ENCODE measurements around the gene APBA2.

APBA2 gene

DNA sequence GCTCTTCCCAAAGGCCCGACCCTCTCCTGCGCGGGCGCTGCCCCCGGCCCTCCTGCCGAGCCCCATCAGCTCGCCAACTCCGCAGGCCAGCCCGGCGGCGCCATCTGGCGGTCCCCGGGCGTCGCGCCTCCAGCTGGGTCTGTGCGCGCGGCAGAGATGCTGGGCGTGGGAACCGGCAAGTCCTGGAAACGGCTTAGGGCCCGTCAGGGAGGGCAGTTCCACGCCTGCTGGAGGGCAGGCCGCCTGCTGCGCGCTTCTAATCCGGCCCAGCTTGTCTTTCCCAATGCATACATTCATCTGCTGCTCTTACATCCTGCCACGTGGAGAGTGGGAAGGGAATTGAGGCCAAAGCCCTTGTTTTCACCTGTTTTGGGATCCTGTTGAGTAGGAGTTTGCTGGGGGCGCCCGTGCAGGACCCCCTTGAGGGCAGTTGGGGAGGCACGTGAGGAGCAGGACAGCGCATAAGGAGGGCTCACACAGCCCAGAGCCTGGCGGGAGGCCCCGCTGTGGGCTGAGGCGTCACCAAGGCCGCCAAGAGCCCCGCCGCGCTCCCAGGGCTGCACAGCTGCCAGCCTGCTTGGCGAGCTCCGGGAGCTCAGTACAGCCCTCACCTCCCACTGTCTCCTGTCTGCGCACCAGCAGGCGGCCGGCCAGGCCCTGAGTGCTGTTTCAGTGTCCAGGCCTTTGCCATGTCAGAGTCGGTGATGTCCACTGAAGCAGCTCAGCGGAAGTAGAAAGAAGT, 218.2 kb downstream of the APBA2 start:
- no peak for DNase-seq (ENCODE audit: low read depth in 2 of 2)

DNA sequence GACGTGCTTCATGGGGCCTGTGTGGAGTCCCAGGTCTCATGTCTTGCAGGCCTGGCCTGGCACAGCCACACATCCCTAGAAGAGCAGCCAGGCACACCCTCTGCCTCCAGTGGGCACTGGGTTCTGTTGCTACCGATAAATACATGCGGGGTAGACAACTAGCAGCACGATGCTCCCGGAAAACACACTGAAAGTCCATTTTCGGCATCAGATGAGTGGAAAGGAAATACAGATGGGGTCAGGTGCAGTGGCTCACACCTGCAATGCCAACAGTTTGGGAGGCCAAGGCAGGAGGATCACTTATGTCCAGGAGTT, 218.7 kb downstream of the APBA2 start:
- no peak for DNase-seq (ENCODE audit: low read depth in 2 of 2)

DNA sequence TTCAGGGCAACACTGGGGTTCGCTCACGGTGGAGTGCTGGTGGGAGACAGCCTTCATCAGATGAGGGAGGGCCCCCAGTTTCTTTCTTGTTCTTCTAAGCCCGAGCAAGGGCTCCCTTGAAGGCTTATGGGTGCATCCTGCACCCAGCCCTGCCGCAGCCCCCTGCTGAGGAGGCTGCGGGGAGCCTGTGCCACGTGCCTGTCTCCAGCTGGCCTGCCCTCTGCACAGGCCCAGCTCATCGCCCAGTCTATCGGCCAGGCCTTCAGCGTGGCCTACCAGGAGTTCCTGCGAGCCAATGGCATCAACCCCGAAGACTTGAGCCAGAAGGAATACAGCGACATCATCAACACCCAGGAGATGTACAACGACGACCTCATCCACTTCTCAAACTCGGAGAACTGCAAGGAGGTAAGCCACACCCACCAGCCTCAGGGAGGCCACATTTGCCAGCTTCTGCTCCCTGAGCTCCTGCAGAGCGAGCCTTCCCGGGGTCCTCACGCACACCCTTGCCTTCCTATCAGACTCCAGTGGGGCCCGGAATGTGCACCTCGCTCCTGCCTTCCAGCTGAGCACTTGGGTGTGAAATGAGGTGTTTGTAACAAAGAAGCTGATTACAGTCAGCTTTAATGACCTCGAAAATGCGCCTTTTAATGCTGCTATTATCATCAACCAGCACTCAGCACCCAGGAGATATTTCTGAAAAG, 219.5 kb downstream of the APBA2 start:
- DNase-seq (ENCODE audit: low read depth in 2 of 2), result no peak

DNA sequence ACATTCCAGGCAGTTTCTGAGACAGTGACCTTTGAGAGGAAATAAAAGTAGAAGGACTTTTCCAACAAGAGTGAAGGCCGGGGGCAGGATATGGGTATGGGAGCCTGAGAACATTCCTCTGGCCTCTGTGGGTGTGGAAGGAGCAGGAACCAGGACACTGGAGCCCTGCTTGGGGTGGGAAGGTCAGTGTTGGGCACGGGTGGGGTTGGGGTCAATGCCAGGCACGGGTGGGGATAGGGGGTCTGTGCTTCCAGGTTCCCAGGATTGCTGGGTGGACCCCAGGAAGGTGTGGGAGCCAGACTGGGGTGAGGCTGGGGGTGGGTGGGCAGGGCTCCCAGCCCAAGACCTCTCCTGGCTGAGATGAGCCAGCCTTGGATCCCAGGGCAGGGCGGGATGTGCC, 220.3 kb downstream of the APBA2 start:
- DNase-seq (ENCODE audit: low read depth in 2 of 2), result no peak

DNA sequence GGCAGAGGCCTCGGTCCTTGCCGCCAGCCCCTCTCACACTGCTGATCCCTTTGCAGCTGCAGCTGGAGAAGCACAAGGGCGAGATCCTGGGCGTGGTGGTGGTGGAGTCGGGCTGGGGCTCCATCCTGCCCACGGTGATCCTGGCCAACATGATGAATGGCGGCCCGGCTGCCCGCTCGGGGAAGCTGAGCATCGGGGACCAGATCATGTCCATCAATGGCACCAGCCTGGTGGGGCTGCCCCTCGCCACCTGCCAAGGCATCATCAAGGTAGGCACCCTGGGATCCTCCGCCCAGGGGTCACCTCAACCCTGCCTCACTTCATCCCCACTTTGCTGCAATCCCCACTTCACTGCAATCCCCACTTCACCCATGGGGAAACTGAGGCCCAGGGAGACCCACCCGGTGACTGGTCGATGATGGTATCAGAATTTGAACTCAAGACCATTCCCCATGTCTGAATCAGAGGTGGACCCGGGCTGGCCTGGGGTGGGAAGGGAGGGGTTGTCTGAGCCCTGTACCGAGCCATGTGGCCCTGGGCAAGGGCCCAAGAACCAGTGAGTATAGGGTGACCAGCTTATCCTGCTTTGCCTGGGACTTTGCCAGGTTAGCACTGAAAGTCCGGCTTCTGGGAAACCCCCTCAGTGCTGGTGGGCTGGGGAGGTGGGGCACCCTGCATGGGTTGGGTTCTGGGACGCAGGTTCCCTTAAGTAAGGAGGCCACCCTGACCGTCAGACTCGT, 220.9 kb downstream of the APBA2 start:
- no peak for DNase-seq (ENCODE audit: low read depth in 2 of 2)

DNA sequence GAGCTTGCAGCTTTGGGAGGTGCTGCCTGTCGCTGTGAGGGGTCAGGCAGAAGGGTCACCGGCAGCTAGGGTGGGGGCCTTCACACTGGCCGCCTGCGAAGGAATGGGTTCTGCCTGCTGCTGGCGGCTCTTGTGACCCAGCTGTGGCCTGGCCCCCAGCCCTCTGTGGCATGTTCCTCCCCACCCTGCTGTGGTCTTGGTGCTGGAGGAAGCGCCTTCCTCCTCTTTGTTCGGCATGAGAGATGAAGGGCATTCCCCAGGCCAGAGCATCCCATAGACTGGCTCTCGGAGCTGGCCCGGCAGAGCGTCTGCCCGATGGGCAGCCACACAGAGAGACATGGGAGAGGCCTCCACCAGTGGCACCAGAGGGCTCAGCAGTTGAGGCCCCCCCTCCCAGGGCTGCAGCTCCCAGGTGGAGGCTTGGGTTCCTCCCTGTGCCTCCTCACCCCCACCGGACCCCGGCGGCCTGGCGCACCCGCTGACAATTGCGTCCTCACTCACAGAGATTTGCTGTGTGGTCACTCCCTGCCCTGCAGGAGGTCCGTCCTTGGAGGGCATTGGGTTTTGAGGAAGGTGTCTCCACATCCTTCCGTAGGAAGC, 221.6 kb downstream of the APBA2 start:
- DNase-seq (ENCODE audit: low read depth in 2 of 2), result no peak

DNA sequence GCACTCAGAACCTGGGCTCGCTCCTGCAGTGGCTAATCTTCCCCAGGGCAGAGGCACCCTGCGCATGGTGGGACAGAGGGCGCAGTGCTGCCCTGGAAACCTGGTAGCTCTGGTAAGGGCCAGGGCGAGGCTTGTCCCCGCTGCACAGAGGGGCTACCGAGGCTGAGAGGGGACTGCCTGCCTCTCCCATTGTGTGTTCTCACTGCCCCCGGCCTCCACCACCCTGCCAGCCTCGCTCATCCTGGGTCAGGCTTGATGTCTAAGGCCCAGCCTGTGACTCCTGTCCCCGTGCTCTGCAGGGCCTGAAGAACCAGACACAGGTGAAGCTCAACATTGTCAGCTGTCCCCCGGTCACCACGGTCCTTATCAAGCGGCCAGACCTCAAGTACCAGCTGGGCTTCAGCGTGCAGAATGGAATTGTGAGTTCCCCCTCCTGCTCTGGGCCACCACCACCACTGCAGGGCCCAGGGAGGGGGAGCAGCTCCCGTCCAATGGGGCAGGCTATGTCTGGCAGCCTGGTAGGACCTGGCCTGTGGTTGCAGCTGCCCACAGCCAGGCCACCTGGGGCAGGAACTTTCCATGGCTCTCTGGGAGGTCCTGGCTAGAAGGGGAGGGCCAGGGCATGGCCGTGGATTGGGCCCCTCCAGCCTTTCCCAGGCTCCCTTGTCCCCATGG, 222.3 kb downstream of the APBA2 start:
- no peak for DNase-seq (ENCODE audit: low read depth in 2 of 2)

DNA sequence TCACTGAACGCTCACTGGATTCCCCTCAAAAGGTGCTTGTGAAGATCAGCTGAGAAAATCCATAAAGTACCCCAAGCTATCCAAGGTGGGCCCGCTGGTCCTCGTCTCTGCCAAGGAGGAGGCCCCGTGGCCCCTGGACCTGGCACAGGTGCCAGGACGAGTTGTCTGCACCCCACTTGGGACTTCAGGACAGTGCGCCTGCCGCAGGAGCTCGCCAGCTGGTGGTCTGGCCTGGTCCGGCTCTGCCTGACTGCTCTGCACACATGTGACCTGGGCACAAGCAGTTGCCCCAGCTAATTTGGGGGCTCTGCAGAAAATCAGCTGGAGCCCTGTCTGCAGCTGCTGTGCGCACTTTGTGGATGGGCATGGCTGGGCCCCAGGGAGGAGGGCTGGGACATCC, 224.0 kb downstream of the APBA2 start:
- DNase-seq (ENCODE audit: low read depth in 2 of 2), result no peak

DNA sequence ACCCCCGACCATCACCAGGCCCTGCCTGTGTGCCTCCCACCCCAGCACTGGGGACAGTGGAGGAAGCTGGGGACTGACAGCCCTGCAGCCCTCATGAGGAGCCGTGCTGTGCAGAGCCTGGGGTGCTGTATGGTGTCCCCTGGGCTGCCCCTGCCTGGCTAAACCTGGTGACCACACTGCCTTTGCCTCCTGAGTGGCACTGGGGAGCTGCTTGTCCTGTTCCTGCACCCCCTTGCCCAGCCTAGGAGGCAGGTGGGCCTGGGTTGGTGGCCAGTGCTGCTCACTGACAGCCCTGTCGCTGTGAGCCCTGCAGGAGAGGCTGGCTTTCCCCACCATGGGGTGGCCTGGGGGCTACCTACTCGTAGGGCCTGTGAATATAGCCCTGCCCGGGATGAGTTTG, 224.4 kb downstream of the APBA2 start:
- no peak for DNase-seq (ENCODE audit: low read depth in 2 of 2)

DNA sequence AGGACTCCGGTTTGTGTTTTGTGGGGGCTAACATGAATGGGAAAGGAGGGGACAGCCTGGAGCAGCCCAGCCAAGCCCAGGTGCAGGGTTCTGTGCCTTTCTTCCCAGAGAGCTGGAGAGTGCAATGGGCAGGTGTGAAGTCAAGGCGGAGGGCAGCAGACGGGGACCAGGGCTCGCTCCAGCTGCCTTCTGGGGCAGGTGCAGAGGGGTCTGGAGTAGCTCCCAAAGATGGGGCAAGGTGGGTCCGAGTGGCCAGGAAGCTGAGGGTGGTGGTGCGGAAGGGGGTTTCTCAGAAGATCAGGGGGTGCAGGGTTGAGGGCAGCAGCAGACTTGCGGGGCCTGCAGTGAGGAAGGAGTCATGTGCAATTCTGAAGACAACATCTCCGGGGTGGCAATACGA, 225.0 kb downstream of the APBA2 start:
- DNase-seq (ENCODE audit: low read depth in 2 of 2), result no peak

DNA sequence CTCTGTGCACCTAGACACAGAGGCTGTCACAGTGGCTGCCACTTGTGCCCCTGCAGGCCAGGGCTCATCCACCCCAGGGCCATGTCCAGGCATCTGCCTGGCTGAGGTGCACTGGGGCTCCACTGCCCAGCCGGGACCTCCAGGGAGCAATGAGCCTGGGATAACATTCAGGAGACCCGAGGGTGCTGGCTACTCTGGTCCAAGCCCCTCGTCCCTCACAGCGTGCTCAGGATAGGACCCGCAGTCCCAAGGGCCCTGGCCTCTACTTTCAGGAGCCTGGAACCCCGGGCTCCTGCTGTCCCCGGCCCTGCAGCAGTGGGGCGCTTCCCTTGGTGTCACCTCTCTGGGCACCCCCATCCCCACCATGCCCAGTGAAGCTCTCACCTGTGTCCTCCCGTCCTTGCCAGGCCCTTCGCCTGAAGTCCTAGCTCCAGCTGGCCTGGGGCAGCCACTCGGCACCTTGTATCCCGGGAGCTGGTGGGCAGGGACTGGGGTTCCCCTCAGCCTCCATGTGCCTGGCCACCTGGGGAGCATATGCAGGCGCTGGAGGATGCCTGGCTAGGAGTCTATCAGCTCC, 226.0 kb downstream of the APBA2 start:
- no peak for DNase-seq (ENCODE audit: low read depth in 2 of 2)

DNA sequence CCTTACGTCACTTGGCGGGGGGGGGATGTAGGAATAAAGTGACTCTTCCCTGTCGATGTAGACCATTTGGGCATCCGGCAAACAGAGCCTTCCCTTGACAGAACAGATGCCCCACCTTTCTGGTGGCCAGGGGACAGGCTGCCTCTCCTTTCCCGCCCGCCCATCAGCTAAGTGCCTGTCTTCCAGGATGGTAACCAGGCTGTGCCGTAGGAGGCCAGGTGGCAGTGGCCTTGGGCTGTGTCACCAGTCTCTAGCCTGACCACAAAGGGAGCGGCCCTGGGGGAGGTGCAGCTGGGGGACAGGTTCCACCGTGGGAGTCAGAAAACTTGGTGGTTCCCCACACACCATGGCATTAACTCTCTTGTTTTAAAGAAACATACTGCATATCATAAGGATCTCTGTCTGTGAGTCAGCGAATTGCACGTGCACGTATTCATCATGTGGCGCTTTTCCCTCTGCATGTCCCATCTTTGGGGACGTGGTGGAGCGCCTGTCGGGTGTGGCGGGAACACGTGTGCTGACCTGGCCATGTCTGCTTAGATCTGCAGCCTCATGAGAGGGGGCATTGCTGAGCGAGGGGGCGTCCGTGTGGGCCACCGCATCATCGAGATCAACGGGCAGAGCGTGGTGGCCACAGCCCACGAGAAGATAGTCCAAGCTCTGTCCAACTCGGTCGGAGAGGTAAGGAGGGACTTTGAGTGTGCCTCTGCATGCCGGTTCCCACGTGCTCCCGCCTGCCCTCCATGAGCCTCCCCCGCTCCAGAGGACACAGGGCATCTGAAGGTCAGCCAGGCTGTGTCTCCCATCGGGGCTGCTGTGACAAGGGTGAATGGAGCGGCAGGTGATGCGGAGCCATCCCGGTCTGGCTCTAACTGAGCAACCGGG, 227.8 kb downstream of the APBA2 start:
- DNase-seq (ENCODE audit: low read depth in 2 of 2), result no peak

DNA sequence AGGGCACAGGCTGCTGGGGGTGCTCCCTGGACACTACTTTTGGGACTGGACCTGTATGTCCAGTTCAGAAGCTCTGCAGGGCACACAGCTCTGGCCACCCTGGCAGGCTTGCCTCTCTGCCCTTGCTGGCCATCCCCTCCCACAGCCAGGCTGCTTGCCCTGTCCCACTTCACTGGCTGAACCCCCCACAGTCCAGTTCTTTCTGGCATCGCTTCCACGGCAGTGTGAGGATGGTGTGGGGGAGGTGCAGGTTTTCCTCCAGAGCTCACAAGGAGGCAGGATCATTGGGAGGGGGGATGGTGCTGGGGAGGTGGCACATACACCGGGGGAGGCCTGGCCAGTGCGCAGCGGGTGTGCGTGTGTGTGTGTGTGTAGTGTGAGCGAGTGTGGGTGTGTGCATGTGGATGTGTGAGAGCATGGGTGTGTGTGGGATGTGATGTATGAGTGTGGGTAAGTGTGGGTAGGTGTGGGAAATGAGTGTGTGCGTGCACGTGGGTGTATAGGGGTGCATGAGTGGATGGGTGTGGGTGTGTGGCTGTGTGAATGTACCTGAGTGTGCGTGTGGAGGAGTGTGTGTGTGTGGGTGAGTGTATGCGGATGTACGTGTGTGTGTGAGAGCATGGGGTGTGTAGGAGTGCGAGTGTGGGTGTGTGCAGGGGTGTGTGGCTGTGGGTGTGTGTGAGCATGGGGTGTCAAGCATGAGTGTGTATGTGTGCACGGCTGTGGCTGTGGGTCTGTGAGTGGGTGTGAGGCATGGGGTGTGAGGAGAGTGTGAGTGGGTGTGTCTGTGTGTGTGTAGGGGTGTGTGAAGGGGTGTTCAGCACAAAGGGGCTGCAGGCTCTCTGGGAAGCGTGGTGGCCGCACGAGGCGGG, 228.7 kb downstream of the APBA2 start:
- no peak for DNase-seq (ENCODE audit: low read depth in 2 of 2)

DNA sequence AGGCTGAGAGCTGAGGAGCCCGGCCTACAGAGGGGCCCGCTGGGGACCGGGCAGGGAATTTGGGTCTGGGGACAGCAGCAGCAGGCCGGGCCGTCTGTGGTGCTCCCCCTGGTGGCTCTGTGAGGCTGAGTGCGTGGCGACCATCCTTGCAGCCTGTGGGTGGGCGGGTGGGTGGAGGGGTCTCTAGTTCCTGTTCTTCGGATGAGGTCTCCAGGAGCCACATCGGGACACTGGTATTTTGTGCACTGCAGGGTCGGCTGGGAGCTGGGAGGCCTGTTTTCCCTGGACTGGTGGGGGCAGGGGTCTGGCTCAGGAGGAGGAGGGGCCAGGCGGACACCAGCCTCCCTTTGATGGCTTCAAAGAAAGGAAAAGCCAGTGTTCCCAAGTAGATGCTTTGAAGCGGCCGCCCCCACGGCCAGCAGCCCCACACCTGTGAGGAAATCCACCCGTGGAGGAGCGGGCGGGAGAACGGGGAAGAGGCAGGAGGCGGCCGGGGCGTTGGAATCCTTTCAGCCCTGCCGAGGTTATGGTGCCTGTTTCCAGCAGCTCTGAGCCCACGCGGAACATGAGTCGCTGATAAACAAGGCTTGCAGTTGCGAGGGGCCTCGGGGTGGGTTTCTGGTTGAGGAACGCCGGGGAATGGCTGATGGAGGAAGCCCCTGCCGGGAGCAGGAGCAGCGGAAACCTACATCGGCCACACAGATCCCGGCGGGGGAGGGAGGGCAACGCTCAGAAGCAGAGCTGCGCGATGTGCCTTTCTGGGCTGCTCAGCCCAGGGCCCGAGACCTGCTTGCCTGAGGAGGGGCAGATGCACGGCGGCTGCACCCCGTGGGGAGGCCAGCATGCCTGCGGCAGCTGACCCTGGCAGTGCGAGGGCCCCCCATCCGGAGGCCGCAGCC, 229.6 kb downstream of the APBA2 start:
- DNase-seq (ENCODE audit: low read depth in 2 of 2), result no peak

DNA sequence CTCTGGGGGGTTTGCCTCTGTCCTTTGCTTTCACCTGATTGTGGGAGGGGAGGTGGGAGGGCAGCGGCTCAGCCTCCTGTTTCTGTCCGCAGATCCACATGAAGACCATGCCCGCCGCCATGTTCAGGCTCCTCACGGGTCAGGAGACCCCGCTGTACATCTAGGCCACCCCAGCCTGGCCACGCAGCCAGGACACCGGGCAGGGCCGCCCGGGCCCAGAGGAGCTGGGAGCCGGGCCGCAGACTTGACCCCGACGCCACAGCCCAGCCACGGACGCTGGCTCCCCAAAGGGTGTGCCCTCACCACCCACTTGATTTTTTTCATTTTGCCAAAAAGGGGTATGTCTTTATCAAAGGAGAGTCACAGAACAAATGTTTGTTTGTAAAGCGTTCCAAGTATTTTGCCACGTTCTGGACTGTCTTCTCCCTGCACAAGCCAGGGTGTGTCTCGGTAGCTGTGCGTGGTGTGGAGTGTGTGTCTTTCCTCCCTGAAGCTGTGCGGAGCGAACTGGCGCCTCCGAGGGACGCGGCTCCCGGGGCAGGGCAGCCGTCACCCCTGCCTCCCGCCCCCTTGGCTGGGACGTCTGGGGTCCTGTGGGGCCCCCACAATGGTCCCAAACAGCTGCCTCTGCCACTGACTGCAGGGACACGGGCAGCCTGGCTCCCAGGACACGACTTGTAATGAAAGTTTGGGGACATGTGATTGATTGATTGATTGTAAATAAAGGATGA, 231.4 kb downstream of the APBA2 start:
- no peak for DNase-seq (ENCODE audit: low read depth in 2 of 2)

DNA sequence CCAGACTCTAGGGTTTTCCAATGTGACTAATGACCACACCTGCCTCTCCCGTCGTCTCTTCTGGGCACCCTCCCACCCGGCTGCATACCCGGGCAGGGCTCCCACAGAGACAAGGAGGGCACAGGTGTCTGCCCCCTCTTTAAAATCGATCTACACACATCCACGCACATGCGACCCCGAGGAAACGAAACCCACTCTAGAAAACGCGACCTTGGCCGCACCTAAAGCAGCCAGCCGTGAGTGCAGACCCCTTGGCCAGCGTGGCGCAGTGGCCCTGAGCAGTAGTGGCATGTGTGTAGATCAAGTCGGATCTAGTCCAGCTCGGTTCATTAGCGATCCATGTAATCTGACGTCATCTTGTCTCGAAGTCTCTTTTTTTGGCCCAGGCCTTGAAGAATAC, 232.0 kb downstream of the APBA2 start:
- no peak for DNase-seq (ENCODE audit: low read depth in 2 of 2)

DNA sequence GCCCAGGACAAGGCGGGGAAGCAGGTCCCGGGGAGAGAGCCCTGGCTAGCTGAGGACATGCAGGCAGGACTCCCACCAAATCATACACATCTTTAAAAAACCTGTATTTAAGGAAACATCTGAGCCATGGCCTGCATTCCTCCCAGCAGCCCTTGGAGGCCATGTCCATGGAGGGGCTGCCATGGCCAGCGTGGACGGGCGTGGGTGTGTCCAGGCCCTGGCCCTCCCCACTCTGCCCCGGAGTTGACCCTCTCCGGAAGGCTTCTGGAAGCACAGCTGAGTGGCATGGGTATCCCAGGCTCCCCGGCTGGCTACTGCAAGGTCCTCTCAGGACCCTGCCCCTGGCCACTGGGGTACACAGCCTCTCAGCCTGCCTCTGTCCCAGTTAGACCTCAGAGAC, 234.1 kb downstream of the APBA2 start:
- no peak for DNase-seq (ENCODE audit: low read depth in 2 of 2)

Data from activated CD8-positive, alpha-beta memory T cell treated with anti-CD3 and anti-CD28 coated beads for 4 hours (primary cell).